Stimulated activated CD4-positive, alpha-beta T cell treated with anti-CD3 and anti-CD28 coated beads, Interleukin-4, amount 100 ng/mL, for 48 hours (primary cell): ENCODE measurements around the gene ARHGEF40.

Experiments used
- DNase-seq, 2 donors: peaks; one replicate each; pipeline ENCODE4 v3.0.0-alpha.2; 2020; ENCODE audit warnings: low read depth in 2 of 2

The ARHGEF40 gene

DNA sequence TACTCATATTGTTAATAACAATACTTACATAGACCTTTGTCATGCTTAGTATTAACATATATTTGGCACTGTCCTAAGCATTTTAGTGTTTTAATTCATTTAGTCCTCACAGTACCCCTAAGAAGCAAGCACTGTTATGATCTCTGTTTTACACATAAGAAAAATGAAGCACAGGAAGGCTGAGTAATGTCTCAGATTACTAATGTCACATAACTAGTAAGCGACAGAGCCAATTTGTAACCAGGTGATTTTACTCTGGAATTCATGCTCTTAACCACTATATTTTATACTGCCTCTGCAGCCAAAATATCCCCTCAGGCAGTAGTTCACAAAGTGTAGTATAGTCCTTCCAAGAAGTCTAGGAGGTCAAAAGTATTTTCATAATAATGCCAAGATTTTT, 51.0 kb downstream of the ARHGEF40 start:
- DNase-seq, result no peak

DNA sequence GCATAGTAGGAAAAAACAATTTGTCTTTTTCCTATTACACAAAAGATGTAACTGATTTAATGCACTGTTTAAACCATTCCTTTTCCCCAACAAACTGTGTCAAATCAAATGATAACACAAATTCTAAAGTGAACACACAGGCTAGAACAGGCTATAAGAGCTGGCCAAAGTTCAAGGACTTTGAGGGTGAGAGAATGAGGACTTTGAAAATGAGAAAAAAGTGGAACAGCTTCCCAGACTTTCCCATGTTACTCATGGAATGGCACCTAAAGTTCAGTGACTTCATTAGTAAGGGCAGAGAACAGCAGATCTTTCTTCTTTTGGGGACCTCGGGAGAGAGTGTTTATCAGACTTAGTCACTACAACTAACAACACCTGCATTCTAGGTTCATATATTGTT, 53.3 kb downstream of the ARHGEF40 start:
- DNase-seq, result no peak

DNA sequence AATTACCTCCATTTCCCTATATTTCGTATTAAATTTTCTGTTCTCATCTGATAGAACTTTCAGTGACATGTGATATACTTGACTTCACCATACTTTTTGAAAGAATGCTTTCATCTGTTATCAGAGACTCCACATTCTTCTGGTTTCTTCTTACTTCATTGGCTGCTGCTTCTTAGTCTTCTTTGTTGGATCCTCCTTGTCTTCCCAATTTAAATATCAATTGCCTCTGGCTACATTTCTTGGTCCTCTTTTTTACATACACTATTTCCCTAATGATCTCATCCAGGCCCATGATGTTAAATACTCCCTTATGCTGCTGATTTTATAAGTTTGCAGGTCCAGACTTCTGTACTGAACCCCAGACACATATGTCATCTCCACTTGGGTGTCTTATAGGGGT, 63.8 kb downstream of the ARHGEF40 start:
- DNase-seq, result no peak

DNA sequence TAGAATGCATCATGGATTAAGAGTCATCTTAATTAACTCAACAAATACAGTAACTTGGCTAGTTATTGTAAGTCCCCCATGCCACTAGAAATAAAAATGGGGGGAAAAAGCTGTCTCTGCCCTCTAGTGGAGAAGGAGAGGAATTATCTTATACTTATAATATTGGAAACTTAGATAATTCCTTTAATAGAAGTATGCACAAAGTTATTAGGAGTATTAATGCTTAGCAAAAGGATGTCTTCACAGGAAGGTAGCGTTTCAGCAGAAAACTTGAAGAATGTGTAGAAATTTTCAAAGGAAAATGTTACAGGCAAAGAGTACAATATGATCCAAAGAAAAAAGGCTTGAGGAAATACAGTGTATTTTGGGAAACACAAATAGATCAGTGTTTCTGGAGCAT, 65.9 kb downstream of the ARHGEF40 start:
- DNase-seq, result no peak
